ENCODE measurements around the gene HDAC9. TPM values are rescaled to one million over a fixed set of nuclear protein-coding genes. Genes with fewer than 3 reads are reported as not detected.

Gene HDAC9
- total and polyA plus RNA-seq, 7 donors = 0.38 to 34.2 (median 16.8) TPM

DNA sequence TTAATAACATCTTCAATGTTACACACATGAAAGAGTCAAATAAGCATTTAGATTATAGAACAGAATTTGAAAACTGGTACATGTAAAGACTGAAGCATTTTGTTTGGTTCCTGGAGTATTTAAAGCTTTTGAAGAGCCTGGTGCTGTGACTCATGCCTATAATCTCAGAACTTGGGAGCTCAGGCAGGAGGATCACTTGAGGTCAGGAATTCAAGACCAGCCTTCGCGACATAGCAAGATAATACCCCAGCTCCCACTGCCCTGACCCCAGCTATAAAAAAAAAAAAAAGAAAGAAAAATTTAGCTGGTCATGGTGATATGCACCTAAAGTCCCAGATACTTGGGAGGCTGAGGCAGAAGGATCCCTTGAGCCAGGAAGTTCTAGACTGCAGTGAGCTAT lies 87.8 kb downstream of the HDAC9 start:
- Histone ChIP-seq H3K4me1 (peaks cover 15% of the 10 kb centered on the region), H3K4me3 (no peak overlapping the region), H3K27me3 (ENCODE audit: insufficient read depth in 3 of 3, low read length in 2 of 3) (no peaks in the 10 kb centered on the region), H3K27ac (no peak overlapping the region), H3K36me3 (ENCODE audit: insufficient read depth in 1 of 2, low read depth in 1 of 2) (no peaks in the 10 kb centered on the region), H3K9me3 (no peaks in the 10 kb centered on the region)
- 28 to 48% (median 47%) methylated on average over 2 of the region's 2 CpGs for WGBS, 3 donors
- intact Hi-C loops (cut with DNase I) = no loop called here
- TF ChIP-seq, protein P1, sequence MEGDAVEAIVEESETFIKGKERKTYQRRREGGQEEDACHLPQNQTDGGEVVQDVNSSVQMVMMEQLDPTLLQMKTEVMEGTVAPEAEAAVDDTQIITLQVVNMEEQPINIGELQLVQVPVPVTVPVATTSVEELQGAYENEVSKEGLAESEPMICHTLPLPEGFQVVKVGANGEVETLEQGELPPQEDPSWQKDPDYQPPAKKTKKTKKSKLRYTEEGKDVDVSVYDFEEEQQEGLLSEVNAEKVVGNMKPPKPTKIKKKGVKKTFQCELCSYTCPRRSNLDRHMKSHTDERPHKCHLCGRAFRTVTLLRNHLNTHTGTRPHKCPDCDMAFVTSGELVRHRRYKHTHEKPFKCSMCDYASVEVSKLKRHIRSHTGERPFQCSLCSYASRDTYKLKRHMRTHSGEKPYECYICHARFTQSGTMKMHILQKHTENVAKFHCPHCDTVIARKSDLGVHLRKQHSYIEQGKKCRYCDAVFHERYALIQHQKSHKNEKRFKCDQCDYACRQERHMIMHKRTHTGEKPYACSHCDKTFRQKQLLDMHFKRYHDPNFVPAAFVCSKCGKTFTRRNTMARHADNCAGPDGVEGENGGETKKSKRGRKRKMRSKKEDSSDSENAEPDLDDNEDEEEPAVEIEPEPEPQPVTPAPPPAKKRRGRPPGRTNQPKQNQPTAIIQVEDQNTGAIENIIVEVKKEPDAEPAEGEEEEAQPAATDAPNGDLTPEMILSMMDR (IDR thresholded peaks at IDR 0.05) = no peak
- ATAC-seq (peak in 2 of 4 donors; percentile 53 to 71), DNase-seq (no peak)

DNA sequence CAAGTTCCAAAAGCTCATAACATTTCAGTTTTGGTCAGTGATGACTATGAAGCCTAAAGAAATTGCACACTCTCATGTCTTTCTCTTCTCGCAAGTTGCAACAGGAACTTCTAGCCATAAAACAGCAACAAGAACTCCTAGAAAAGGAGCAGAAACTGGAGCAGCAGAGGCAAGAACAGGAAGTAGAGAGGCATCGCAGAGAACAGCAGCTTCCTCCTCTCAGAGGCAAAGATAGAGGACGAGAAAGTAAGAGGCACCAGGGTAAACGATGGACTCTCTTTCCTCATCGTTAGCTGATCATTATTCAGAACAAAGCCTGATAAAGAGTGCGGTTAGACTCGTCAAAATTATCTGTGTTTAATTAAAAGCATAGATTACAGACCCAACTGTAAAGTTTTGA lies 94.7 kb downstream of the HDAC9 start:
- 77 to 81% (median 77%) methylated on average over 7 of the region's 7 CpGs for WGBS, 3 donors
- Histone ChIP-seq H3K27me3 (ENCODE audit: insufficient read depth in 3 of 3, low read length in 2 of 3) (no peaks in the 10 kb centered on the region), H3K27ac (no peak overlapping the region), H3K4me3 (no peak overlapping the region), H3K9me3 (no peaks in the 10 kb centered on the region), H3K36me3 (ENCODE audit: insufficient read depth in 1 of 2, low read depth in 1 of 2) (peaks cover 0 to 38% of the 10 kb centered on the region in 2 donors), H3K4me1 (no peaks in the 10 kb centered on the region)
- TF ChIP-seq, protein P1 (IDR thresholded peaks at IDR 0.05) = no peak
- ATAC-seq (no peak), DNase-seq (no peak)
- intact Hi-C loops (cut with DNase I) = loop anchor here in 1 of 2 donors (5.0 kb wide), 1 partner anchor 67 kb away; no protein-coding TSS in a partner anchor

DNA sequence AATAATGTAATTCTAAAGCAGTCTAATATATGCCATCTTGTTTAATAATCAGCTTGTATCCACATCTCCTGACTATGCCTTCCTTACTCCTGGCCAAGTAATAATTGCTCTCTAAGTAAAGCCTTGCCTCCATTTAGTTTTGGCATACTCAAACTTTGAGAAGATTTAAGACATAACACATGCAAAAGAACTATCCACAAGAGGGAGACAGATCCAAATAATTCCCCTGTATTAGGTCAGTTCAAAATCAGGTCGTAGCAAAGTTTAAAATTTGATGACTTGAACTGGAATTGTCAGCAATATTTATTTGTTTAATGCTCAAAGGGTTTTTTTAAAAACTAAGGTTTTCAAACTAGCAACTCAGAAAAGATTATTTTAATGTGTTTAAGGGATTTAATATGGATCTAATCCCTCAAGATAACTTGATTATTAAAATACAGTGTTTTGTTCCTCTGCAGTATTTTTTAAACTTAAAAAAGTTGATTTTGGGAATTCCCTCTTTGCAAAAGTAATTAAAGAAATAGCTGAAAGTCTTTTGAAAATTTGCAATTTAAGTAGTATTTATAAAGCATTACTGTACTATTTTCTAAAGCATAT lies 95.3 kb downstream of the HDAC9 start:
- WGBS, 3 donors = 7 to 11% (median 9%) methylated on average over 1 of the region's 1 CpG
- Histone ChIP-seq H3K27ac (no peak overlapping the region), H3K4me1 (no peaks in the 10 kb centered on the region), H3K27me3 (ENCODE audit: insufficient read depth in 3 of 3, low read length in 2 of 3) (no peaks in the 10 kb centered on the region), H3K36me3 (ENCODE audit: insufficient read depth in 1 of 2, low read depth in 1 of 2) (peaks cover 0 to 44% of the 10 kb centered on the region in 2 donors), H3K4me3 (no peak overlapping the region), H3K9me3 (no peaks in the 10 kb centered on the region)
- TF ChIP-seq, protein P1 (IDR thresholded peaks at IDR 0.05) = peak; percentile 50
- intact Hi-C loops (cut with DNase I) = loop anchor here in 1 of 2 donors (5.0 kb wide), 1 partner anchor 66 kb away; no protein-coding TSS in a partner anchor
- ATAC-seq = peak in 1 of 4 donors; percentile 51
- no peak for DNase-seq

DNA sequence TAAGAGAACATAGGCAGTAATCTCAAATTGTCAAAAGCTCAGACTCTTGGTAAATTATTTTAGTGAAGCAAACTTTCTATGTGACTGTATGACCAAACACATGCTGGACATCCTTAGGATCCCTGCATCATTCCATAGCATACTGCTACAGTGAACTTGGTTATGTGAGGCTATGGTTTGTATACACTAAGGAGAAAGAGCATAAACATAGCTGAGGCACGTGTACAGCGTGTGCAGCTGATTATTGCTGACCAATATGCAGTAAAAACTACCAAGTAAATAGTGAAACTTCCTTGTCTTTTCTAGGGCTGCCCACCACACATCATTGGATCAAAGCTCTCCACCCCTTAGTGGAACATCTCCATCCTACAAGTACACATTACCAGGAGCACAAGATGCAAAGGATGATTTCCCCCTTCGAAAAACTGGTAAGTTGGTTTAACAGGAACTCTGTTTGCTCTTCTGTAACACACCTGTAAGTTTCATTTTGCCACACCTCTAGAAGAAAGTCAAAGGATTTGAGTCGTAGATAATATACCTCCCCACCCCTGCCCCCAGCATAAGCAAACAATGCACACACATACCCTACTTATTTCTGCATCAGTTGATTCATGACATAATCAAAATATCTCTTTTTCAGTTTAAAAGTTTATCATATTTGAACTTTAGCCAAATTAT lies 98.2 kb downstream of the HDAC9 start:
- peaks cover 0 to 67% of the 10 kb centered on the region in 2 donors for H3K36me3 ChIP-seq (ENCODE audit: insufficient read depth in 1 of 2, low read depth in 1 of 2)
- 88 to 95% (median 92%) methylated on average over 4 of the region's 4 CpGs for WGBS, 3 donors
- no peaks in the 10 kb centered on the region for H3K9me3 ChIP-seq
- TF ChIP-seq, protein P1 (IDR thresholded peaks at IDR 0.05) = no peak
- ATAC-seq = no peak
- H3K4me3 ChIP-seq = no peak overlapping the region
- intact Hi-C loops (cut with DNase I) = loop anchor here in 1 of 2 donors (5.0 kb wide), 1 partner anchor 64 kb away; no protein-coding TSS in a partner anchor
- no peak overlapping the region for H3K27ac ChIP-seq
- no peaks in the 10 kb centered on the region for H3K4me1 ChIP-seq
- no peaks in the 10 kb centered on the region for H3K27me3 ChIP-seq (ENCODE audit: insufficient read depth in 3 of 3, low read length in 2 of 3)
- no peak for DNase-seq
